NT2/D1 (cell line): ENCODE measurements around the gene ZNF592.

Experiments
- SUZ12 ChIP-seq: IDR thresholded peaks from 2 replicates; pipeline ENCODE4 v1.6.1; 2011; ENCODE audit not compliant: insufficient read length, insufficient read depth; ENCODE audit errors: extremely low read depth
- YY1 ChIP-seq: IDR thresholded peaks from 2 replicates; pipeline ENCODE4 v1.6.1; 2011; ENCODE audit not compliant: insufficient read length, insufficient read depth
- ZNF274 ChIP-seq: IDR thresholded peaks from 2 replicates; pipeline ENCODE4 v1.6.1; 2011; ENCODE audit warnings: mild to moderate bottlenecking, low read depth, low read length

- TF ChIP-seq YY1 (no peak), SUZ12 (no peak), ZNF274 (no peak)
Measured at GRCh38 chr15:84772031-84772430, 23.6 kb downstream of the ZNF592 start.
